ENCODE measurements around the gene RAB29.
"Not testable (repeated sequence)": the region's sequence is repeated elsewhere in the genome, so short reads cannot be mapped to it uniquely, and the experiment has no call there.

The RAB29 gene

DNA sequence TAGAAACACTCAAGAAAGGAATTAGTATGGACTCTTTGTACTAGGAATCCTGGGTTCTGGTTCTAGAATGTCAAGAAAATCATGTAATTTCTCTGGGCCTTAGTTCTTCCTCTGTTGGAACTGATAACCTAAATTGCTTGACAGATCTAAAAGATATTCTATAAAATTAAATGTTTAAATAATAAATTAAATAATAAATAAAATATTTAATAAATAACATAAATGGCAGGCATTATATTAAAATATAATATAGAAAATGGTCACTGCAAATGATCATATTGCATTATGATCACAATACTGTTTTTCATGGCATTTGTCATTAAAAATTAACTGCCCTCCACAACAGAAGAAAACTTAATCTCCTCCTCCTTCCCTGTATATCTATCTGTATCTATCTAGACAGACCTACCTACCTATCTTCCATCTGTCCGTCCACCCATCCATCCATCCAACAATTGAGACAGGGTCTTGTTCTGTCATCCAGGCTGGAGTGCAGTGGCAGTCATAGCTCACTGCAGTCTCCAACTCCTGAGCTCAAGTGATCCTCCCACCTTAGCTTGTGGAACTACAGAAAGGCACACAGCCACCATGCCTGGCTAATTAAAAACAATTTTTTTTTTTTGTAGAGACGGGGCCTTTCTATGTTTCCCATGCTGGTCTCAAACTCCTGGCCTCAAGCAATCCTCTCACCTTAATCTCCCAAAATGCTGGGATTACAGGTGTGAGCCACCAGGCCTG lies 41.7 kb downstream of the RAB29 start:
- in situ Hi-C loops (cut with MboI; ENCODE audit: low sequenced_read_pairs) = no loop called here

DNA sequence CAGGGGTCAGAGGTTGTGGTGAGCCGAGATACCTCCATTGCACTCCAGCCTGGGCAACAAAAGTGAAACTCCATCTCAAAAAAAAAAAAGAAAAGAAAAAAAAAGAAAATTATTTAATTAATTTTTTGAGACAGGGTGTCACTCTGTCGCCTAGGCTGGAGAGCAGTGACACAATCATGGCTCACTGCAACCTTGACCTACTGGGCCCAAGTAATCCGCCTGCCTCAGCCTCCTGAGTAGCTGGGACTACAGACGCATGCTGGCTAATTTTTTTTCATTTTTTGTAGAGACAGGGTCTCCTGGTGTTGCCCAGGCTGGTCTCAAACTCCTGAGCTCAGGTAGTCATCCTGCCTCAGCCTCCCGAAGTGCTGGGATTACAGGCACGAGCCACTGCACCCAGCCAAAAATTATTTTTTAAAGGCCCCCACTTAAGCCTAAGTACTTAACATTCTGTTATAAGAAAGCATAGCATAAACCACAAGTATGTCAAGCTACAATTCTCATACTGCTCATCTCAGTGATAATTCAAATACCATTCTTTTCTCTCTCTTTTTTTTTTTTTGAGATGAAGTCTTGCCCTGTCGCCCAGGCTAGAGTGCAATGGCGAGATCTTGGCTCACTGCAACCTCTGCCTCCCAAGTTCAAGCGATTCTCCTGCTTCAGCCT lies 45.2 kb downstream of the RAB29 start:
- in situ Hi-C loops (cut with MboI; ENCODE audit: low sequenced_read_pairs) = no loop called here

DNA sequence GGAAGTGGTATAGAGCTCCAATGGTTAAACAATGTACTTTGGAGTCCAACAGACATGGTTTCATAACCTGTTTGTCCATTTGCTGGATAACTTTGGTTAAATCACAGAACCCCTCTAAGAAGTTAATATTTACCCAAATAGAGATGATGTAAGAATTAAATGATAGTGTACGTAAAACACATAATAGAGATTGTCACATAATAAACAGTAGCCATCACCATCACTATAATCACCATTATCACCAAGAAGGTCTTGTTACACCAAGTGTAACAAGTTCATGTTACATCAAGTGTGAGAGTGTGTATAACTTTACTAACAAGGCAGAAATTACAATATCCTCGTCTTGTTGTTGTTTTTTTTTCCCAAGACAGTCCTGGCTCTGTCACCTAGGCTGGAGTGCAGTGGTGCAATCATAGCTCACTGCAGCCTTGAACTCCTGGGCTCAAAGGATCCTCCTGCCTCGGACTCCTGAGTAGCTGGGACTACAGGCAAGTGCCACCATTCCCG lies 48.6 kb downstream of the RAB29 start:
- in situ Hi-C loops (cut with MboI; ENCODE audit: low sequenced_read_pairs) = no loop called here

DNA sequence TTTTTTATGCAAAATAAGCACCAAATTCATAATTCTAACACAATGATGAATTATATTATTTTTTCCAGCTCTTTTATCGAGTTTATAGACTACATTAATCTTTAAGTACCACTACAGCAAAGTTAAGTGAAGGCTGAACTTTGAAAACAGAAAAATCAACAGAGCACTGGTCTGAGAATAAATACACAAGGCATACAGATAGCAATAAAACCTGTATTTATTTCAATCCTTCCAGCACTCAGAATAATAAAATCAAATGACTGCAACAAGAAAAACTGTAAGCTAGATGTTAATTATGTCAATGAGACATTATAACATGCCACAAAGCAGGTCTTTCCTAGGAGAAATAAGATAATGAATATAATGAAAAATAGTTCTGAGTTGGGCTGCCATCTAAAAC lies 49.8 kb downstream of the RAB29 start:
- in situ Hi-C loops (cut with MboI; ENCODE audit: low sequenced_read_pairs) = no loop called here

DNA sequence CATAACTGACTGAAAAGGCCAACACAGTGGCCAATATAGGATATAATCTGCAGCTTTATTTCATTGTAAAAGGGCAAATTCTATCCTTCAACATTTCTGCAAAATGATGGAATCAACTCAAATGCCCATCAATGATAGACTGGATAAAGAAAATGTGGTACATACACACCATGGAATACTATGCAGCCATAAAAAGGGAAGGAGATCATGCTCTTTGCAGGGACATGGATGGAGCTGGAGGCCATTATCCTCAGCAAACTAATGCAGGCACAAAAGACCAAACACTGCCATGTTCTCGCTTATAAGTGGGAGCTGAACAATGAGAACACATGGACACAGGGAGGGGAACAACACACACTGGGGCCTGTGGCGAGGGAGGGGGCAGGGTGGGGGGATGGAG lies 54.5 kb downstream of the RAB29 start:
- in situ Hi-C loops (cut with MboI; ENCODE audit: low sequenced_read_pairs) = not testable (repeated sequence)

DNA sequence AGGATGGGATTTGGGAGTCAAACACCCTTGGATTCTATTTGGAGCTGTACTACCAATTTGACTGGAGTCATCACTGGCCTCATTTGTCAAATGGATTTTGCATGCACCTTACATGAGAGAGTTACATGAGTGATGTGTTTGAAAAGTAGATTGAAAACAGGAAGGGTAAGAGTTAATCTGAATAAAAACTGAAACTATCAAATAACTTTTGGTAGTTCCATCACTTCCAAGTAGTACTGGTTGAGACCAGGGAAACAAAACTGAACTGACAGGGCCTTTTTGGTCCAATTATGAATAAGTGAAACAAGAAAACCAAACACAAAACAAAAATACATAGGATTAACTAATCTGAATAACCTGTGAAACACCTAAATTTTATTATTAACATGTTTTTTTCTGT lies 55.5 kb downstream of the RAB29 start:
- in situ Hi-C loops (cut with MboI; ENCODE audit: low sequenced_read_pairs) = loop anchor here (10.0 kb wide), 1 partner anchor 195 kb away; no protein-coding TSS in a partner anchor

DNA sequence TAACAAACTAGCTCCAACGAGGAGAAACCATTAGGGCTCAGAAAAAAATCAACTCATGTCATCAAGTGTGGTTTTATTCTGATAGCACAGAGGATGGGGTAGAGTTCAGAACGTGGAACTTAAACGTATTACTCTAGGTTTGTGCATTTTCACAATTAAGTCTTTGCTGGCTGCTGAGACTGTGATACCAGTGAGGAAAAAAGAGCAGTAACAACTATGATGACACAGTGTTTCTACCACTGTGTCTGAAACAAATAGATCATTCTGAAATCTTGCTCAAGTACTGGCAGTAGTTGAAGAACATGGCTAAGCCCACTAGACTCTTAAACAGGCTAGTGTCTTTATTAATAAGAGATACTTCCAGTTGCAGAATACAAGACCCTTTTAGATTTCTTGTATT lies 56.3 kb downstream of the RAB29 start:
- in situ Hi-C loops (cut with MboI; ENCODE audit: low sequenced_read_pairs) = loop anchor here (10.0 kb wide), 1 partner anchor 194 kb away; no protein-coding TSS in a partner anchor

Measured in HL-60/S4 treated with phorbol 12-myristate 13-acetate at 8.2 ng/mL for 4 days and 3 days (cell line).